GM23338 (cell line): ENCODE measurements around the gene CPNE8. TPM values are rescaled to one million over a fixed set of nuclear protein-coding genes. Genes with fewer than 3 reads are reported as not detected.

Source experiments
- ATAC-seq: fragments of 200-7000 bp; cut with Tn5 transposase; 3 replicates; pipeline ENCODE4 v1.9.1; 2020
- DNase-seq: peaks from one replicate; pipeline ENCODE4 v3.0.0-alpha.2; 2015; ENCODE audit warnings: low spot score
- H2AFZ ChIP-seq: fragments of 200-600 bp; sonication (generic); 2 replicates; pipeline ENCODE4 v1.8.0; 2016; ENCODE audit warnings: antibody characterized with exemption, mild to moderate bottlenecking, moderate library complexity
- H3F3A ChIP-seq: fragments of 200-600 bp; sonication (generic); replicated peaks from 2 replicates; pipeline ENCODE4 v1.8.0; 2017; ENCODE audit warnings: antibody characterized with exemption, mixed run types, low read depth
- H3K27ac ChIP-seq: fragments of 200-600 bp; sonication (generic); 2 replicates; pipeline ENCODE4 v1.6.1; 2016; ENCODE audit warnings: low read depth
- H3K27me3 ChIP-seq: fragments of 200-600 bp; sonication (generic); 2 replicates; pipeline ENCODE4 v1.8.0; 2016; ENCODE audit warnings: mild to moderate bottlenecking, mixed run types, moderate library complexity; ENCODE audit not compliant: insufficient read depth
- H3K36me3 ChIP-seq: fragments of 200-600 bp; sonication (generic); 2 replicates; pipeline ENCODE4 v1.8.0; 2016; ENCODE audit warnings: mild to moderate bottlenecking; ENCODE audit not compliant: insufficient read depth
- H3K4me1 ChIP-seq: fragments of 200-600 bp; sonication (generic); 2 replicates; pipeline ENCODE4 v1.8.0; 2016; ENCODE audit warnings: mild to moderate bottlenecking, moderate library complexity; ENCODE audit not compliant: insufficient read depth
- H3K4me2 ChIP-seq: fragments of 200-600 bp; sonication (generic); 2 replicates; pipeline ENCODE4 v1.7.1; 2017; ENCODE audit warnings: mixed run types
- H3K4me3 ChIP-seq: fragments of 200-600 bp; sonication (generic); 2 replicates; pipeline ENCODE4 v1.6.1; 2016; ENCODE audit warnings: mixed run types
- H3K79me2 ChIP-seq: fragments of 200-600 bp; sonication (generic); replicated peaks from 2 replicates; pipeline ENCODE4 v1.8.0; 2017; ENCODE audit warnings: mild to moderate bottlenecking; ENCODE audit not compliant: insufficient read depth
- H3K9me2 ChIP-seq: fragments of 200-600 bp; sonication (generic); 2 replicates; pipeline ENCODE4 v1.8.0; 2017; ENCODE audit not compliant: insufficient read depth
- H4K20me1 ChIP-seq: fragments of 200-600 bp; sonication (generic); replicated peaks from 2 replicates; pipeline ENCODE4 v1.8.0; 2017; ENCODE audit warnings: mild to moderate bottlenecking; ENCODE audit not compliant: insufficient read depth
- H3K27ac Mint-ChIP-seq: 2 replicates; pipeline ENCODE4 v1.8.0; 2020; ENCODE audit warnings: inconsistent platforms, mild to moderate bottlenecking, moderate library complexity, mixed read lengths
- H3K27me3 Mint-ChIP-seq: 3 replicates; pipeline ENCODE4 v1.8.0; 2022; ENCODE audit warnings: low read depth, mild to moderate bottlenecking, moderate library complexity, mixed read lengths, inconsistent platforms; ENCODE audit not compliant: insufficient read depth, poor library complexity
- H3K36me3 Mint-ChIP-seq: 3 replicates; pipeline ENCODE4 v1.8.0; 2021; ENCODE audit warnings: low read depth, mild to moderate bottlenecking, inconsistent platforms, moderate library complexity, mixed read lengths
- H3K4me1 Mint-ChIP-seq: 3 replicates; pipeline ENCODE4 v1.8.0; 2020; ENCODE audit warnings: mild to moderate bottlenecking, inconsistent platforms, mixed read lengths
- H3K4me3 Mint-ChIP-seq: 3 replicates; pipeline ENCODE4 v1.8.0; 2021; ENCODE audit warnings: moderate library complexity, mild to moderate bottlenecking, inconsistent platforms, mixed read lengths
- H3K9me3 Mint-ChIP-seq: 3 replicates; pipeline ENCODE4 v1.8.0; 2020; ENCODE audit warnings: moderate library complexity, mild to moderate bottlenecking, inconsistent platforms, mixed read lengths
- CTCF ChIP-seq, 2 experiments: fragments of 200-600 bp in 1 of 2; sonication (generic) in 1 of 2; conservative IDR thresholded peaks; 2 replicates each; pipeline versions ENCODE4 v1.5.1 to v1.6.1; 2016 to 2017; ENCODE audit warnings: antibody characterized with exemption in 2 of 2, low read depth in 2 of 2, mild to moderate bottlenecking in 2 of 2, moderate library complexity in 1 of 2
- ETS1 ChIP-seq: IDR thresholded peaks from 2 replicates; pipeline ENCODE4 v1.6.1; 2016; ENCODE audit warnings: antibody characterized with exemption
- EZH2 ChIP-seq: fragments of 200-600 bp; sonication (generic); IDR thresholded peaks from one replicate; pipeline ENCODE4 v1.8.0; 2017; ENCODE audit warnings: antibody characterized with exemption, mild to moderate bottlenecking, low read depth; ENCODE audit not compliant: unreplicated experiment
- EZH2phosphoT487 ChIP-seq: fragments of 200-600 bp; sonication (generic); IDR thresholded peaks from one replicate; pipeline ENCODE4 v1.8.1; 2018; ENCODE audit warnings: antibody characterized with exemption; ENCODE audit not compliant: unreplicated experiment
- NANOG ChIP-seq: IDR thresholded peaks from 2 replicates; pipeline ENCODE4 v1.6.1; 2016; ENCODE audit warnings: antibody characterized with exemption, borderline replicate concordance
- POLR2AphosphoS5 ChIP-seq: IDR thresholded peaks from 2 replicates; pipeline ENCODE4 v1.6.1; 2016; ENCODE audit warnings: antibody characterized with exemption, low read depth
- REST ChIP-seq: IDR thresholded peaks from one replicate; pipeline ENCODE4 v1.6.1; 2018; ENCODE audit warnings: antibody characterized with exemption; ENCODE audit not compliant: unreplicated experiment
- STAT1 ChIP-seq: IDR thresholded peaks from one replicate; pipeline ENCODE4 v1.6.1; 2016; ENCODE audit warnings: antibody characterized with exemption; ENCODE audit not compliant: unreplicated experiment
- ZNF114 ChIP-seq: fragments of 250-450 bp; sonication (Bioruptor Pico); IDR thresholded peaks from 2 replicates; pipeline ENCODE4 v1.5.0; 2020; ENCODE audit warnings: mild to moderate bottlenecking, moderate library complexity
- ZNF331 ChIP-seq: fragments of 250-450 bp; sonication (Bioruptor Pico); IDR thresholded peaks from 2 replicates; pipeline ENCODE4 v1.5.0; 2020; ENCODE audit warnings: low read depth, mild to moderate bottlenecking, moderate library complexity
- polyA plus RNA-seq: library from polyadenylated mRNA; unstranded; fragments of >200 nt; fragmentation: Nextera tagmentation; extraction: Ambion mirVana; gene quantifications from 2 replicates; pipeline ENCODE4 v1.2.1, GENCODE V29; 2016
- total RNA-seq: library from RNA; depleted of rRNA; stranded (reverse); fragments of >200 nt; shearing (Covaris generic); gene quantifications from 2 replicates; pipeline ENCODE4 v1.2.3, GENCODE V29; 2014

CPNE8 gene
- total and polyA plus RNA-seq, 2 experiments from 2014 or later = 8.7 to 10.1 TPM

- no peak for TF ChIP-seq POLR2AphosphoS5
These were observed 26.4 kb downstream of the CPNE8 start (continued) for GRCh38 chr12:38878986-38879385.

- Histone ChIP-seq H3K9me2 (no peaks in the 10 kb centered on the region), H2AFZ (no peak overlapping the region), H3K4me2 (no peak overlapping the region), H3K79me2 (peaks cover 9% of the 10 kb centered on the region; the same call in 1 of the 2 replicates), H4K20me1 (no peaks in the 10 kb centered on the region), H3K4me3 (no peak overlapping the region), H3K27me3 (no peaks in the 10 kb centered on the region), H3K4me1 (no peaks in the 10 kb centered on the region; the same call in 1 of the 2 replicates), H3F3A (no peaks in the 10 kb centered on the region), H3K36me3 (peaks cover 5% of the 10 kb centered on the region; the same call in 1 of the 2 replicates), H3K27ac (no peak overlapping the region)
- Mint-ChIP-seq H3K4me3 (no peak overlapping the region; the same call in 2 of the 3 replicates), H3K36me3 (peaks cover 25% of the 10 kb centered on the region), H3K27ac (peak overlapping the region; percentile 59; the same call in 1 of the 2 replicates), H3K9me3 (peaks cover 18% of the 10 kb centered on the region), H3K4me1 (peaks cover 9% of the 10 kb centered on the region), H3K27me3 (peaks cover 2% of the 10 kb centered on the region)
- TF ChIP-seq ZNF114 (CRISPR knock-in tag) (no peak), STAT1 (no peak), REST (no peak), ETS1 (no peak), EZH2 (no peak), NANOG (no peak), EZH2phosphoT487 (no peak), CTCF (conservative IDR thresholded peaks at IDR 0.05; ENCODE audit: low read depth in 2 of 2) (no peak), POLR2AphosphoS5 (no peak), ZNF331 (no peak)
- ATAC-seq = no peak
- peak; percentile 4 for DNase-seq
These were observed 27.1 kb downstream of the CPNE8 start for GRCh38 chr12:38878333-38878705.
